ENCODE data around the gene SYT13.

Gene SYT13

GRCh38 chr11:45294499-45294898 lies 8.4 kb upstream of the SYT13 start:
- TF ChIP-seq TAF1 (IDR thresholded peaks at IDR 0.05; ENCODE audit: low read depth): no peak
- TF ChIP-seq EP300 (IDR thresholded peaks at IDR 0.05; ENCODE audit: borderline replicate concordance): no peak
- TF ChIP-seq MAX (IDR thresholded peaks at IDR 0.05): no peak

- peak; percentile 91 for TF ChIP-seq RAD21 (IDR thresholded peaks at IDR 0.05; ENCODE audit: low read depth)
Observed at GRCh38 chr11:45293566-45294192, 7.5 kb upstream of the SYT13 start.

GRCh38 chr11:45290586-45290985 lies 4.4 kb upstream of the SYT13 start:
- TF ChIP-seq RAD21 (IDR thresholded peaks at IDR 0.05; ENCODE audit: low read depth): no peak
- TF ChIP-seq YY1 (IDR thresholded peaks at IDR 0.05; ENCODE audit: low read depth): no peak
- TF ChIP-seq NFIC (IDR thresholded peaks at IDR 0.05): no peak
- TF ChIP-seq CEBPB (IDR thresholded peaks at IDR 0.05): no peak
- TF ChIP-seq USF1 (IDR thresholded peaks at IDR 0.05): no peak
- TF ChIP-seq MAX (IDR thresholded peaks at IDR 0.05): no peak
- no peak for TF ChIP-seq REST (IDR thresholded peaks at IDR 0.05; ENCODE audit: low read depth)
- no peak for TF ChIP-seq TCF12 (IDR thresholded peaks at IDR 0.05; ENCODE audit: low read depth)
- TF ChIP-seq TAF1 (IDR thresholded peaks at IDR 0.05; ENCODE audit: low read depth): no peak
- no peak for TF ChIP-seq FOXM1 (IDR thresholded peaks at IDR 0.05; ENCODE audit: borderline replicate concordance, low read depth)
- no peak for TF ChIP-seq EGR1 (IDR thresholded peaks at IDR 0.05)
- TF ChIP-seq CREB1 (IDR thresholded peaks at IDR 0.05; ENCODE audit: low read depth): no peak
- no peak for TF ChIP-seq EP300 (IDR thresholded peaks at IDR 0.05; ENCODE audit: borderline replicate concordance)
- no peak for TF ChIP-seq ZBTB7A (IDR thresholded peaks at IDR 0.05; ENCODE audit: low read depth)
- no peak for TF ChIP-seq TEAD4 (IDR thresholded peaks at IDR 0.05)

- no peak for TF ChIP-seq TAF1 (IDR thresholded peaks at IDR 0.05; ENCODE audit: low read depth)
- no peak for TF ChIP-seq CEBPB (IDR thresholded peaks at IDR 0.05)
- TF ChIP-seq TEAD4 (IDR thresholded peaks at IDR 0.05): no peak
- TF ChIP-seq NFIC (IDR thresholded peaks at IDR 0.05): no peak
- TF ChIP-seq REST (IDR thresholded peaks at IDR 0.05; ENCODE audit: low read depth): no peak
- TF ChIP-seq TCF12 (IDR thresholded peaks at IDR 0.05; ENCODE audit: low read depth): no peak
- no peak for TF ChIP-seq YY1 (IDR thresholded peaks at IDR 0.05; ENCODE audit: low read depth)
- TF ChIP-seq FOXM1 (IDR thresholded peaks at IDR 0.05; ENCODE audit: borderline replicate concordance, low read depth): no peak
- TF ChIP-seq MAX (IDR thresholded peaks at IDR 0.05): no peak
- no peak for TF ChIP-seq RAD21 (IDR thresholded peaks at IDR 0.05; ENCODE audit: low read depth)
- no peak for TF ChIP-seq CREB1 (IDR thresholded peaks at IDR 0.05; ENCODE audit: low read depth)
Observed at GRCh38 chr11:45289369-45289768, 3.2 kb upstream of the SYT13 start.

GRCh38 chr11:45288339-45288738 lies 2.2 kb upstream of the SYT13 start:
- no peak for TF ChIP-seq CEBPB (IDR thresholded peaks at IDR 0.05)
- no peak for TF ChIP-seq ZBTB7A (IDR thresholded peaks at IDR 0.05; ENCODE audit: low read depth)
- TF ChIP-seq NFIC (IDR thresholded peaks at IDR 0.05): no peak
- no peak for TF ChIP-seq FOXM1 (IDR thresholded peaks at IDR 0.05; ENCODE audit: borderline replicate concordance, low read depth)
- no peak for TF ChIP-seq CREB1 (IDR thresholded peaks at IDR 0.05; ENCODE audit: low read depth)
- TF ChIP-seq EP300 (IDR thresholded peaks at IDR 0.05; ENCODE audit: borderline replicate concordance): no peak
- TF ChIP-seq TEAD4 (IDR thresholded peaks at IDR 0.05): no peak
- no peak for TF ChIP-seq MAX (IDR thresholded peaks at IDR 0.05)
- no peak for TF ChIP-seq TCF12 (IDR thresholded peaks at IDR 0.05; ENCODE audit: low read depth)
- no peak for TF ChIP-seq RAD21 (IDR thresholded peaks at IDR 0.05; ENCODE audit: low read depth)
- TF ChIP-seq TAF1 (IDR thresholded peaks at IDR 0.05; ENCODE audit: low read depth): no peak
- TF ChIP-seq REST (IDR thresholded peaks at IDR 0.05; ENCODE audit: low read depth): no peak
- TF ChIP-seq EGR1 (IDR thresholded peaks at IDR 0.05): no peak
- no peak for TF ChIP-seq USF1 (IDR thresholded peaks at IDR 0.05)
- TF ChIP-seq YY1 (IDR thresholded peaks at IDR 0.05; ENCODE audit: low read depth): no peak

Data from Ishikawa (cell line).